Endodermal cell (in vitro differentiated cells): Measurements from ENCODE around the gene TIMM13. TPM values are rescaled to one million over a fixed set of nuclear protein-coding genes. Genes with fewer than 3 reads are reported as not detected.

Source experiments
- DNase-seq: peaks from one replicate; pipeline ENCODE4 v3.0.0-alpha.2; 2017
- H3K27ac ChIP-seq: 2 replicates; pipeline ENCODE4 v1.5.1; 2013; ENCODE audit warnings: mild to moderate bottlenecking, low read depth, low read length, moderate library complexity
- H3K27me3 ChIP-seq: 2 replicates; pipeline ENCODE4 v1.6.1; 2013; ENCODE audit warnings: mild to moderate bottlenecking, low read length, moderate library complexity; ENCODE audit not compliant: insufficient read depth, control insufficient read depth, poor library complexity, severe bottlenecking
- H3K36me3 ChIP-seq: 2 replicates; pipeline ENCODE4 v1.7.0; 2013; ENCODE audit warnings: mild to moderate bottlenecking, low read length, moderate library complexity; ENCODE audit not compliant: control insufficient read depth, insufficient read depth
- H3K4me1 ChIP-seq: one replicate; pipeline ENCODE4 v1.7.0; 2013; ENCODE audit warnings: low read length; ENCODE audit not compliant: control insufficient read depth, insufficient read depth
- H3K4me3 ChIP-seq: 2 replicates; pipeline ENCODE4 v1.5.1; 2013; ENCODE audit warnings: mild to moderate bottlenecking, low read length, moderate library complexity
- H3K9ac ChIP-seq: 2 replicates; pipeline ENCODE4 v1.6.1; 2013; ENCODE audit warnings: mild to moderate bottlenecking, low read length, moderate library complexity; ENCODE audit not compliant: poor library complexity, severe bottlenecking; ENCODE audit errors: extremely low read depth
- H3K9me3 ChIP-seq: 2 replicates; pipeline ENCODE4 v1.6.1; 2013; ENCODE audit warnings: mild to moderate bottlenecking, low read length, moderate library complexity; ENCODE audit not compliant: control insufficient read depth
- H3K27ac Mint-ChIP-seq: 2 replicates; pipeline ENCODE4 v1.8.0; 2020; ENCODE audit warnings: mixed read lengths
- H3K27me3 Mint-ChIP-seq: 2 replicates; pipeline ENCODE4 v1.8.0; 2021; ENCODE audit warnings: mild to moderate bottlenecking, mixed read lengths; ENCODE audit not compliant: insufficient read depth
- H3K36me3 Mint-ChIP-seq: 2 replicates; pipeline ENCODE4 v1.8.0; 2020; ENCODE audit warnings: low read depth, mixed read lengths
- H3K4me1 Mint-ChIP-seq: 2 replicates; pipeline ENCODE4 v1.8.0; 2020; ENCODE audit warnings: mixed read lengths
- H3K4me3 Mint-ChIP-seq: 2 replicates; pipeline ENCODE4 v1.8.0; 2020; ENCODE audit warnings: mild to moderate bottlenecking, moderate library complexity, mixed read lengths
- H3K9me3 Mint-ChIP-seq: 2 replicates; pipeline ENCODE4 v1.8.0; 2020; ENCODE audit warnings: mild to moderate bottlenecking, mixed read lengths
- WGBS, 2 experiments: methylation state at CpG; one replicate each; pipeline versions ENCODE4 v1.1.5 to v1.1.7; 2013; ENCODE audit warnings: missing lambda C conversion rate in 2 of 2, mixed read lengths in 1 of 2; ENCODE audit not compliant: insufficient coverage in 1 of 2, insufficient read length in 1 of 2; 5-methylcytosine and 5-hydroxymethylcytosine counted together
- total RNA-seq, 2 donors: library from RNA; stranded (reverse); fragmentation: NEBNext Ultra II Directional in 1 of 2; extraction: Animal tissue kit (Norgen Biotek cat#: 25700) in 1 of 2; gene quantifications; 2 replicates in 1 of 2; 3 replicates in 1 of 2; pipeline ENCODE4 v1.2.1, GENCODE V29; 2021
- TF ChIP-seq, protein P1 (sequence below): fragments of 200-600 bp; sonication (generic); conservative IDR thresholded peaks from 2 replicates; pipeline ENCODE4 v1.5.0; 2021; ENCODE audit warnings: antibody characterized with exemption, mild to moderate bottlenecking

The TIMM13 gene
- total RNA-seq, 2 donors from 2014 or later = 149 to 175 TPM

DNA sequence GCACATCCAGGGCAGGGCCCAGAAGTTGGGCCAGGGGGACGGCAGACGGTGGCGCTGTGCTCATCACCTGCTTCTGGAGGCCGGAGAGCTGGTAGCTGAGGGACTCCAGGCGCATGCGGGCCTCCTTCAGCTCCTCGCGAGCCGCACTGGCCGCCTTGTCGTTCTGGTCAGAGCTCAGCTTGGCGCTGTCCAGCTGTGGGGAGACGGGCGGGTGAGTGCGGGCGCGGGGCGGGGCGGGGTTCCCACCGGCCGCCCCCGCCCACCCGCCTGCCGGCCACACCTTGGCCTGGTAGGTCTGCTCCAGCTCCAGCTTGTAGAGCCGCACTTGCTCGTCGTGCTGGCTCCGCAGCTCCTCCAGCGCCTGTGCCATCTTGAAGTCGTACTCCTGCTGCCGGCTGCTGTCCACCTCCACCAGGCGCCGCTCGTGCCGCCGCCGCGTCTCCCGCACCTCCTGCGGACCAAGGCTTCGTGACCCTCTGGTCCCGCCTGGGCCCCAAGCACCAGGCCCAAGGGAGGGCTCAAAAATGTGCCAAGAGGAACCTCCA is 7.4 kb upstream of the TIMM13 start:
- H3K4me3 Mint-ChIP-seq = no peak overlapping the region
- no peaks in the 10 kb centered on the region for H3K27me3 Mint-ChIP-seq
- TF ChIP-seq, protein P1, sequence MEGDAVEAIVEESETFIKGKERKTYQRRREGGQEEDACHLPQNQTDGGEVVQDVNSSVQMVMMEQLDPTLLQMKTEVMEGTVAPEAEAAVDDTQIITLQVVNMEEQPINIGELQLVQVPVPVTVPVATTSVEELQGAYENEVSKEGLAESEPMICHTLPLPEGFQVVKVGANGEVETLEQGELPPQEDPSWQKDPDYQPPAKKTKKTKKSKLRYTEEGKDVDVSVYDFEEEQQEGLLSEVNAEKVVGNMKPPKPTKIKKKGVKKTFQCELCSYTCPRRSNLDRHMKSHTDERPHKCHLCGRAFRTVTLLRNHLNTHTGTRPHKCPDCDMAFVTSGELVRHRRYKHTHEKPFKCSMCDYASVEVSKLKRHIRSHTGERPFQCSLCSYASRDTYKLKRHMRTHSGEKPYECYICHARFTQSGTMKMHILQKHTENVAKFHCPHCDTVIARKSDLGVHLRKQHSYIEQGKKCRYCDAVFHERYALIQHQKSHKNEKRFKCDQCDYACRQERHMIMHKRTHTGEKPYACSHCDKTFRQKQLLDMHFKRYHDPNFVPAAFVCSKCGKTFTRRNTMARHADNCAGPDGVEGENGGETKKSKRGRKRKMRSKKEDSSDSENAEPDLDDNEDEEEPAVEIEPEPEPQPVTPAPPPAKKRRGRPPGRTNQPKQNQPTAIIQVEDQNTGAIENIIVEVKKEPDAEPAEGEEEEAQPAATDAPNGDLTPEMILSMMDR = no peak
- H3K4me1 ChIP-seq = no peaks in the 10 kb centered on the region
- no peaks in the 10 kb centered on the region for H3K27me3 ChIP-seq
- no peak overlapping the region for H3K4me3 ChIP-seq
- H3K4me1 Mint-ChIP-seq = no peaks in the 10 kb centered on the region
- peaks cover 26% of the 10 kb centered on the region for H3K36me3 Mint-ChIP-seq
- no peaks in the 10 kb centered on the region for H3K9me3 Mint-ChIP-seq
- H3K9me3 ChIP-seq = no peaks in the 10 kb centered on the region
- peaks cover 44% of the 10 kb centered on the region for H3K36me3 ChIP-seq
- H3K27ac Mint-ChIP-seq = no peak overlapping the region
- DNase-seq = no peak
- no peak overlapping the region for H3K27ac ChIP-seq
- H3K9ac ChIP-seq = no peak overlapping the region
- WGBS, 2 experiments = 96% methylated on average over 23 to 42 of the region's 42 CpGs

DNA sequence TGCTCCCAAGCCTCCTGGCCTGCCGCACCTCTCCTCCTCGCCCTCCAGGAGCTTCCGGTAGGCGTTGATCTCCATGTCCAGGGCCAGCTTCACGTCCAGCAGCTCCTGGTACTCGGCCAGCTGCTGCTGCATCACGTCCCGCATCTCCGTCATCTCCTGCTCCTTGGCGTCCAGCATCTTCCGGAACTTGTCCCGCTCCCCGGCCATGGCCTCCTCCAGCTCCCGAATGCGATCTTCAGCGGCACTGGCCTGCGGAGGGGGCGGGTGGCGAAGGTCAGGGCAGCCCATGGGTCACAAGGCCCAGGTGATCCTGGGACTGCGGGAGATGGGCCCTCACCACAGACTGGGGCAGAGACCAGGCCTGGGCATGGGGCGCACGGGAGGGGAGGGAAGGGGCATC is 6.9 kb upstream of the TIMM13 start:
- H3K36me3 ChIP-seq = peaks cover 47% of the 10 kb centered on the region
- no peak overlapping the region for H3K4me3 ChIP-seq
- no peaks in the 10 kb centered on the region for H3K27me3 ChIP-seq
- H3K4me1 Mint-ChIP-seq = no peaks in the 10 kb centered on the region
- H3K9ac ChIP-seq = no peak overlapping the region
- no peaks in the 10 kb centered on the region for H3K9me3 Mint-ChIP-seq
- no peak overlapping the region for H3K27ac ChIP-seq
- no peaks in the 10 kb centered on the region for H3K4me1 ChIP-seq
- H3K36me3 Mint-ChIP-seq = peaks cover 29% of the 10 kb centered on the region
- DNase-seq = peak; percentile 48
- 92 to 96% methylated on average over 15 to 22 of the region's 22 CpGs for WGBS, 2 experiments
- TF ChIP-seq, protein P1 = no peak
- H3K27ac Mint-ChIP-seq = no peak overlapping the region
- no peaks in the 10 kb centered on the region for H3K27me3 Mint-ChIP-seq
- no peak overlapping the region for H3K4me3 Mint-ChIP-seq
- no peaks in the 10 kb centered on the region for H3K9me3 ChIP-seq

GRCh38 chr19:2433854-2434253 is 6.5 kb upstream of the TIMM13 start:
- Histone ChIP-seq H3K27ac (no peak overlapping the region), H3K27me3 (no peaks in the 10 kb centered on the region), H3K9me3 (no peaks in the 10 kb centered on the region), H3K4me1 (no peaks in the 10 kb centered on the region), H3K36me3 (peaks cover 43% of the 10 kb centered on the region), H3K4me3 (no peak overlapping the region), H3K9ac (no peak overlapping the region)
- H3K27me3 Mint-ChIP-seq = no peaks in the 10 kb centered on the region
- no peak overlapping the region for H3K27ac Mint-ChIP-seq
- no peaks in the 10 kb centered on the region for H3K9me3 Mint-ChIP-seq
- WGBS, 2 experiments = 95 to 97% methylated on average over 23 to 30 of the region's 30 CpGs
- TF ChIP-seq, protein P1 = no peak
- H3K4me1 Mint-ChIP-seq = no peaks in the 10 kb centered on the region
- peaks cover 29% of the 10 kb centered on the region for H3K36me3 Mint-ChIP-seq
- no peak overlapping the region for H3K4me3 Mint-ChIP-seq
- no peak for DNase-seq
